HG03175 (cell line): Measurements from ENCODE around the gene BPI.
"Not testable (repeated sequence)": the region's sequence is repeated elsewhere in the genome, so short reads cannot be mapped to it uniquely, and the experiment has no call there.

Experiments used
- ATAC-seq: cut with Tn5 transposase; IDR thresholded peaks from one replicate; pipeline ENCODE4 v1.9.1; 2021; ENCODE audit warnings: mild to moderate bottlenecking, moderate library complexity; ENCODE audit not compliant: unreplicated experiment

The BPI gene

GRCh38 chr20:38277691-38278090, 26.3 kb upstream of the BPI start:
- no peak for ATAC-seq

GRCh38 chr20:38278131-38278530, 25.8 kb upstream of the BPI start:
- ATAC-seq, result no peak

GRCh38 chr20:38278763-38279162, 25.2 kb upstream of the BPI start:
- ATAC-seq, result no peak

- not testable (repeated sequence) for ATAC-seq
Observed at GRCh38 chr20:38281176-38281915, 22.6 kb upstream of the BPI start.

GRCh38 chr20:38283236-38283635, 20.7 kb upstream of the BPI start:
- ATAC-seq, result no peak

- ATAC-seq, result not testable (repeated sequence)
Observed at GRCh38 chr20:38284066-38284650, 19.8 kb upstream of the BPI start.

GRCh38 chr20:38284893-38285444, 19.0 kb upstream of the BPI start:
- no peak for ATAC-seq

GRCh38 chr20:38286586-38287531, 17.1 kb upstream of the BPI start:
- ATAC-seq, result no peak

GRCh38 chr20:38290829-38291814, 12.8 kb upstream of the BPI start:
- ATAC-seq, result no peak

- no peak for ATAC-seq
Observed at GRCh38 chr20:38291966-38292365, 12.0 kb upstream of the BPI start.

- no peak for ATAC-seq
Observed at GRCh38 chr20:38293491-38294065, 10.4 kb upstream of the BPI start.

- ATAC-seq, result no peak
Observed at GRCh38 chr20:38294076-38294591, 9.8 kb upstream of the BPI start.

GRCh38 chr20:38295811-38296210, 8.1 kb upstream of the BPI start:
- ATAC-seq, result no peak

- ATAC-seq, result no peak
Observed at GRCh38 chr20:38296433-38296832, 7.5 kb upstream of the BPI start.

- ATAC-seq, result no peak
Observed at GRCh38 chr20:38297916-38298674, 5.9 kb upstream of the BPI start.

- ATAC-seq, result no peak
Observed at GRCh38 chr20:38298768-38299288, 5.1 kb upstream of the BPI start.

- ATAC-seq, result no peak
Observed at GRCh38 chr20:38299963-38300362, 4.0 kb upstream of the BPI start.

GRCh38 chr20:38300438-38300837, 3.5 kb upstream of the BPI start:
- ATAC-seq, result no peak

- ATAC-seq, result no peak
Observed at GRCh38 chr20:38301309-38301708, 2.6 kb upstream of the BPI start.
